Omental fat pad (tissue), 4 donors: ENCODE data around the gene KCTD1. TPM values are rescaled to one million over a fixed set of nuclear protein-coding genes. Genes with fewer than 3 reads are reported as not detected.

ENCODE experiments used
- ATAC-seq: fragments of 150-250 bp; one replicate; pipeline ENCODE4 v1.9.1; 2016; ENCODE audit warnings: mild to moderate bottlenecking, moderate library complexity; ENCODE audit not compliant: low FRiP score
- DNase-seq: peaks from one replicate; pipeline ENCODE4 v3.0.0-alpha.2; 2019; ENCODE audit warnings: low spot score
- CTCF ChIP-seq, 3 donors: fragments of 450-650 bp; IDR thresholded peaks; one replicate each; pipeline ENCODE4 v1.5.1; 2016 to 2017; ENCODE audit warnings: antibody characterized with exemption in 3 of 3, mild to moderate bottlenecking in 3 of 3, moderate library complexity in 2 of 3
- total RNA-seq, 4 donors: library from RNA; depleted of rRNA; stranded (reverse); fragments of >200 nt; gene quantifications; one replicate each; pipeline ENCODE4 v1.1.0, GENCODE V29; 2016

KCTD1 gene
- total RNA-seq, 4 donors from 2014 or later = 3.4 to 9.5 (median 8.5) TPM

DNA sequence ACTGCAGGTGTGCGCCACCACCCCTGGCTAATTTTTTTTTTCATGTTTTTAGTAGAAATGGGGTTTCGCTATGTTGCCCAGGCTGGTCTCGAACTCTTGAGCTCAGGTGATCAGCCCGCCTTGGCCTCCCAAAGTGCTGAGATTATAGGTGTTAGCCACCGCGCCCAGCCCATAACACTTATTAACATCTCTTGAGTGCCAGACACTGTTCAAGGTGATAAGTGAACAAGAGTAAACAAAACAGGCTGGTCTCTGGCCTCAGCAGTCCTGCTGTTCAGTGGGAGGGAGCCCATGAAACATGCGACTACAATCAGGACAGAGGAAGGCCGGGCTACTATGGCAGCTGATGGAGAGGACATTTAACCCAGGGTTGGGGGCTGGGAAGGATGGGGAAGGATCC is 42.3 kb downstream of the KCTD1 start:
- TF ChIP-seq CTCF (IDR thresholded peaks at IDR 0.05) = no peak

DNA sequence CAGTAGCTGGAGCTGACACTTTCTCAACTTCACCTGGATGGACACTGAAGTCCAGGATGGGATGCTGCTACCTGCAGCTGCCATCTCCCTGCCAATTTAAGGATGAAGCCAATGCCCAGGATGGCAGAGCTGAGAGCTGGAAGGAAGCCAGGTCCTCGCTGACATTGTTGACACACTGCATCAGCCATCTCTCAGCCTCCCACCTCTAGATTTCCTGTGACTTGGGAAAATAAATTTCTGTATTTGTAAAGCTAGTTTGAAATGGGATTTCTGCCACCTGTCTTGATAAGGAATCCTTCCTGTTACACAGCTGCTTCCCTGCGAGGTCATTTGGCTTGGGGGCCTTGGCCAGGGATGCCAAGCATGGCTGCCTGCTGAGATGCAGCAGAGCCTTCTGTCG is 43.5 kb downstream of the KCTD1 start:
- DNase-seq = no peak
- TF ChIP-seq CTCF (IDR thresholded peaks at IDR 0.05) = no peak
- no peak for ATAC-seq

More for the DNA sequence above, 42.3 kb downstream of the KCTD1 start:
- no peak for ATAC-seq
- no peak for DNase-seq

GRCh38 chr18:26503382-26503781 is 45.0 kb downstream of the KCTD1 start:
- no peak for TF ChIP-seq CTCF (IDR thresholded peaks at IDR 0.05)
- no peak for ATAC-seq
- DNase-seq = no peak

- ATAC-seq = no peak
- TF ChIP-seq CTCF (IDR thresholded peaks at IDR 0.05) = no peak
- DNase-seq = no peak
These were observed 45.5 kb downstream of the KCTD1 start for GRCh38 chr18:26502823-26503222.

DNA sequence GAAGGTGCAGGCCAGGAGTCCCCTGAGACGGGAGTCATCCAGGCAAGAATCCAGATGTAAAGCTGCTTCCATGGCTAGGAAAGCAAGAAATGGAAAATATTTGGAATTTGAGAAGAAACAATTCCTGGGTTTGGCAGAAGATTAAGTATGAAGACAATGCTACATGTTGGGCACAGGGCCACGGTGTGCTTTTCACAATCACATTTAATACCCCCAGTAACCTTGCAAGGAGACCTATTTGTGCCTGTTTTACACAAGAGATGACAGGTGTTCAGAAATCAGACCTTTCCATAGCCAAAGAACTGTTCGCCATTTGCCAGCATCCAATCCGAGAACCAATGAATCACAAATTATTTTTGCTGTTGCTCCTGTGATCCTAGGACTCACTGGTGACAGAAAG is 50.5 kb downstream of the KCTD1 start:
- DNase-seq (no peak), ATAC-seq (no peak)
- TF ChIP-seq CTCF (IDR thresholded peaks at IDR 0.05) = no peak

GRCh38 chr18:26496528-26496927 is 51.8 kb downstream of the KCTD1 start:
- ATAC-seq (no peak), DNase-seq (no peak)
- no peak for TF ChIP-seq CTCF (IDR thresholded peaks at IDR 0.05)

GRCh38 chr18:26495287-26495686 is 53.1 kb downstream of the KCTD1 start:
- no peak for DNase-seq
- no peak for TF ChIP-seq CTCF (IDR thresholded peaks at IDR 0.05)
- no peak for ATAC-seq
